Uterus (tissue), 2 donors: ENCODE data around the gene GRIK1.

Experiments used
- CTCF ChIP-seq, 4 experiments: fragments of 200-600 bp in 2 of 4; fragments of 450-650 bp in 2 of 4; sonication (generic) in 2 of 4; IDR thresholded peaks; one replicate each; pipeline ENCODE4 v1.5.1; 2016 to 2019; ENCODE audit warnings: antibody characterized with exemption in 4 of 4, mild to moderate bottlenecking in 2 of 4, moderate library complexity in 1 of 4
- POLR2A ChIP-seq, 2 donors: fragments of 450-650 bp; IDR thresholded peaks; one replicate each; pipeline ENCODE4 v1.6.1; 2016; ENCODE audit warnings: antibody characterized with exemption in 2 of 2, mild to moderate bottlenecking in 1 of 2, moderate library complexity in 1 of 2

- no peak for TF ChIP-seq CTCF (IDR thresholded peaks at IDR 0.05)
- TF ChIP-seq POLR2A (IDR thresholded peaks at IDR 0.05), result no peak
These were observed 431.5 kb downstream of the GRIK1 start for GRCh38 chr21:29508301-29508700.
